ENCODE measurements around the gene KCNT2. TPM values are rescaled to one million over a fixed set of nuclear protein-coding genes. Genes with fewer than 3 reads are reported as not detected.

Gene KCNT2
- total and polyA plus RNA-seq, 2 of the 8 experiments (the other 6 are each of a cell fraction or from before 2014, with no cell fraction given) = 2.3 to 10.2 TPM

DNA sequence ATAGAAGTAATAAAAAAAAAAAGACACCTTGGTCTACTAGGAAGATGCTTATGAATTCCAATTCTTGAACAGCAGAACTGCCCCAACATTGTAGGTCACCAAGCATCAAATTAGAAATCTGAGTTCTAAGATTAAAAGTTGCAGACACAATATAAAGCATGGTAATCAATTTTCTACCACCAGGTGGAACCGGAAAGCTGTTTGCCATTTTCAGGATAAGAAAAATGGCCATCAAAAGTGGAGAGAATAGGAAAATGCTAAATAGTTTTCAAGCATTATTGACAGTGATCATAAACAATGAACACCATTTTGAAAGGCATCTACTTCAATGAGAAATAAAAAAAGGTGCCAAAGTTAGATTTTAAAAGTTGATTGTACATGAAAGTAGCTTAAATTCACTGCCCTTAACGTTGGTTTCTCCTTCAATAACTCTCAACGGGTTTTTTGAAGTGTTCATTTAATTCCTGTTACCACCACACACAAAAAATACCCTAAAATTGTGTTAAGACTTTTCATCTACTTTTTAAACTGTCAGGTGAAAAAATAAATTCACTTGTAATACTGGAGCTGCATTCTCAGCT is 252.9 kb downstream of the KCNT2 start (continued):
- TF ChIP-seq SP4 (IDR thresholded peaks at IDR 0.05; ENCODE audit: low read length) = no peak

All from H1 (cell line).